Fibroblast of pulmonary artery (primary cell): Measurements from ENCODE around the gene TANGO2.

Experiments used
- DNase-seq: peaks from one replicate; pipeline ENCODE4 v3.0.0-alpha.2; 2010; ENCODE audit warnings: low read depth
- H3K4me3 ChIP-seq: replicated peaks from 2 replicates; pipeline ENCODE4 v1.5.1; 2011; ENCODE audit warnings: low read depth, mild to moderate bottlenecking, control low read depth, low read length, moderate library complexity
- CTCF ChIP-seq: IDR thresholded peaks from 2 replicates; pipeline ENCODE4 v1.5.1; 2011; ENCODE audit warnings: mild to moderate bottlenecking, control low read depth, low read length, inconsistent platforms; ENCODE audit errors: missing control alignments

Gene TANGO2

GRCh38 chr22:20055654-20056053 is 34.7 kb downstream of the TANGO2 start:
- H3K4me3 ChIP-seq = no peak overlapping the region
- DNase-seq = no peak
- no peak for TF ChIP-seq CTCF

GRCh38 chr22:20056161-20056560 is 35.3 kb downstream of the TANGO2 start:
- H3K4me3 ChIP-seq = no peak overlapping the region
- DNase-seq = no peak
- no peak for TF ChIP-seq CTCF

- no peak for DNase-seq
- no peak overlapping the region for H3K4me3 ChIP-seq
- TF ChIP-seq CTCF = no peak
Measured at GRCh38 chr22:20056696-20057386, 35.9 kb downstream of the TANGO2 start.

GRCh38 chr22:20057596-20058268 is 36.8 kb downstream of the TANGO2 start:
- H3K4me3 ChIP-seq = no peak overlapping the region
- no peak for DNase-seq
- no peak for TF ChIP-seq CTCF

GRCh38 chr22:20058989-20059770 is 38.3 kb downstream of the TANGO2 start:
- DNase-seq = peak; percentile 14
- H3K4me3 ChIP-seq = no peak overlapping the region
- TF ChIP-seq CTCF = no peak

- no peak overlapping the region for H3K4me3 ChIP-seq
- no peak for TF ChIP-seq CTCF
- no peak for DNase-seq
Measured at GRCh38 chr22:20060700-20061480, 40.0 kb downstream of the TANGO2 start.
